Measurements from ENCODE around the gene ZNF460.

DNA sequence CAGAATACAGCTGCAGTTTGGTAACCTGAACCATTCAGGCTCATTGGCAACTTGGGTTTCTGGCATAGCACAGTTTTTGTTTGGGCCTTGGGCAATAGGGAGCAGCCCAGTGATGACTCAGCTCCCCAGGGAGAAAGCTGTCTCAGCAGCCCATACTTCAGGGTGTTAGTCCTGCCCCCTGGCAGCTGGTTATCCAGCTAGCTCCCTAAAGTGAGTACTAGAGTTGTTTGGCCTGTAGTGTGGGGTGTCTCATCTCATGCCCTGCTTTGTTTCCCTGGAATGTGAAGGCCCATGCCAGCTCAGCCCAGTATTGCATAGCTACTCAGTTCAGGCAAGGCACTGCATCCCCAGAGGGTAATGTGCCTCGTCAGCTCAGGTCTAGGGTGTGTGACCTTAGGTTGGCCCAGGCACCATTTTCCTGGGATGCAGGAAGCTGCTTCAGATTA is 21.8 kb downstream of the ZNF460 start:
- TF ChIP-seq CEBPB (IDR thresholded peaks at IDR 0.05; ENCODE audit: low read depth), result no peak
- TF ChIP-seq, protein P1, sequence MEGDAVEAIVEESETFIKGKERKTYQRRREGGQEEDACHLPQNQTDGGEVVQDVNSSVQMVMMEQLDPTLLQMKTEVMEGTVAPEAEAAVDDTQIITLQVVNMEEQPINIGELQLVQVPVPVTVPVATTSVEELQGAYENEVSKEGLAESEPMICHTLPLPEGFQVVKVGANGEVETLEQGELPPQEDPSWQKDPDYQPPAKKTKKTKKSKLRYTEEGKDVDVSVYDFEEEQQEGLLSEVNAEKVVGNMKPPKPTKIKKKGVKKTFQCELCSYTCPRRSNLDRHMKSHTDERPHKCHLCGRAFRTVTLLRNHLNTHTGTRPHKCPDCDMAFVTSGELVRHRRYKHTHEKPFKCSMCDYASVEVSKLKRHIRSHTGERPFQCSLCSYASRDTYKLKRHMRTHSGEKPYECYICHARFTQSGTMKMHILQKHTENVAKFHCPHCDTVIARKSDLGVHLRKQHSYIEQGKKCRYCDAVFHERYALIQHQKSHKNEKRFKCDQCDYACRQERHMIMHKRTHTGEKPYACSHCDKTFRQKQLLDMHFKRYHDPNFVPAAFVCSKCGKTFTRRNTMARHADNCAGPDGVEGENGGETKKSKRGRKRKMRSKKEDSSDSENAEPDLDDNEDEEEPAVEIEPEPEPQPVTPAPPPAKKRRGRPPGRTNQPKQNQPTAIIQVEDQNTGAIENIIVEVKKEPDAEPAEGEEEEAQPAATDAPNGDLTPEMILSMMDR (IDR thresholded peaks at IDR 0.05 in 2 of 3, conservative IDR thresholded peaks at IDR 0.05 in 1 of 3; ENCODE audit: borderline replicate concordance in 1 of 3, insufficient read depth in 1 of 3, low read depth in 2 of 3, low read length in 2 of 3), result no peak
- TF ChIP-seq ELF1 (IDR thresholded peaks at IDR 0.05; ENCODE audit: borderline replicate concordance, low read depth), result no peak
- TF ChIP-seq EZH2phosphoT487 (IDR thresholded peaks at IDR 0.05; ENCODE audit: borderline replicate concordance), result no peak
- TF ChIP-seq, protein P2, sequence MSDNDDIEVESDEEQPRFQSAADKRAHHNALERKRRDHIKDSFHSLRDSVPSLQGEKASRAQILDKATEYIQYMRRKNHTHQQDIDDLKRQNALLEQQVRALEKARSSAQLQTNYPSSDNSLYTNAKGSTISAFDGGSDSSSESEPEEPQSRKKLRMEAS (IDR thresholded peaks at IDR 0.05), result no peak
- TF ChIP-seq SIN3A (IDR thresholded peaks at IDR 0.05; ENCODE audit: low read depth), result no peak
- TF ChIP-seq POLR2A (IDR thresholded peaks at IDR 0.05; ENCODE audit: borderline replicate concordance, extremely low read depth, insufficient read depth, insufficient read length), result no peak
- TF ChIP-seq, protein P3, sequence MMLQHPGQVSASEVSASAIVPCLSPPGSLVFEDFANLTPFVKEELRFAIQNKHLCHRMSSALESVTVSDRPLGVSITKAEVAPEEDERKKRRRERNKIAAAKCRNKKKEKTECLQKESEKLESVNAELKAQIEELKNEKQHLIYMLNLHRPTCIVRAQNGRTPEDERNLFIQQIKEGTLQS (IDR thresholded peaks at IDR 0.05), result no peak
- no peak for TF ChIP-seq RAD21 (IDR thresholded peaks at IDR 0.05; ENCODE audit: low read depth)
- no peak for TF ChIP-seq POLR2AphosphoS5 (IDR thresholded peaks at IDR 0.05; ENCODE audit: low read depth, low read length)

Data from HCT116 (cell line).